GM21576 (cell line): Measurements from ENCODE around the gene TTLL12.

Experiments used
- ATAC-seq: cut with Tn5 transposase; IDR thresholded peaks from one replicate; pipeline ENCODE4 v1.9.1; 2021; ENCODE audit warnings: mild to moderate bottlenecking, moderate library complexity; ENCODE audit not compliant: unreplicated experiment

Gene TTLL12

DNA sequence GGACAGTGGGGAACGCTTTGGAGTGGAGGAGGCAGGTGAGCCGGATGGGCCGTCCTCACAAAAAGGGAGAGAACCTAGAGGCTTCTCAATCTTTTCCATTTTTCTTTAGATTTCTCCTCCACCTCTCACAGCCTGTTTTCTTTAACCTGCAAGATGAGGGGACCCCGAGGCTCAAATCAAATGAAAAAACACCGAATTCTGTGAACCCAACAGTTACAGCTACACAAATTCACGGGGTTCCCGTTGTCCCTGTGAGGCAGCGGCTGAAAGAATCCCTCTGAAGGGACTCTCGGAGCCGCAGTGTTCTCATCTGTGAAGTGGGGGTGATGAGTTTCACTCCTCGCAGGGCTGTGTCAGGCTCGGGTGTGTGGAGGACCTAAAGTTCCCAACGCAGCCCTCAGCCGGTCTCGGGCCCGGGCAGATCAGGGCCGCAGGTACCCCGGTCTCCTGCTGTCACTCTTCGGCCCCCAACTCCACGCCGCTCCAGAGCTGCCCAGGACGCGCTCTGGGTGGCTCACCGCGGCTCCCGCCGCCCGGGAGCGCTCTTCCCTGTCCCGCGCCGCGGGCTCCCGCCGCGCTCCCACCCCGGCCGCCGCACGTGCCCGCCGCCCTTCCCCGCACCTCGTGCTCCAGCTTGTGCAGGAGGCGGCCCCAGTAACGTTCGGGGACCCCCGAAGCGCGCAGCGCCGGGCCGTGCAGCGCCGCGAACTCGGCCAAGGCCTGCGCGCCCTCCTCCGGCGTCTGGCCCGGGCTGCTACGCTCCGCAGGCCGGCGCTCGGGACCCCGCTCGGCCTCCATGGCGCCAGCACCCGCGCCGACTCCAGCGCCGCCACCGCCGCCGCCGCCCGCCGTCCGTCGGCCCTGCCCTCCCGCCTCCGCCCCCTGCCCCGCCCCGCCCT is at the start of gene TTLL12:
Gene TTLL12 (minus strand): TSS at position 863 of the 899 bp plus-strand sequence. CDS start 65 bp downstream, at position 798.
- peak; percentile 39 for ATAC-seq

DNA sequence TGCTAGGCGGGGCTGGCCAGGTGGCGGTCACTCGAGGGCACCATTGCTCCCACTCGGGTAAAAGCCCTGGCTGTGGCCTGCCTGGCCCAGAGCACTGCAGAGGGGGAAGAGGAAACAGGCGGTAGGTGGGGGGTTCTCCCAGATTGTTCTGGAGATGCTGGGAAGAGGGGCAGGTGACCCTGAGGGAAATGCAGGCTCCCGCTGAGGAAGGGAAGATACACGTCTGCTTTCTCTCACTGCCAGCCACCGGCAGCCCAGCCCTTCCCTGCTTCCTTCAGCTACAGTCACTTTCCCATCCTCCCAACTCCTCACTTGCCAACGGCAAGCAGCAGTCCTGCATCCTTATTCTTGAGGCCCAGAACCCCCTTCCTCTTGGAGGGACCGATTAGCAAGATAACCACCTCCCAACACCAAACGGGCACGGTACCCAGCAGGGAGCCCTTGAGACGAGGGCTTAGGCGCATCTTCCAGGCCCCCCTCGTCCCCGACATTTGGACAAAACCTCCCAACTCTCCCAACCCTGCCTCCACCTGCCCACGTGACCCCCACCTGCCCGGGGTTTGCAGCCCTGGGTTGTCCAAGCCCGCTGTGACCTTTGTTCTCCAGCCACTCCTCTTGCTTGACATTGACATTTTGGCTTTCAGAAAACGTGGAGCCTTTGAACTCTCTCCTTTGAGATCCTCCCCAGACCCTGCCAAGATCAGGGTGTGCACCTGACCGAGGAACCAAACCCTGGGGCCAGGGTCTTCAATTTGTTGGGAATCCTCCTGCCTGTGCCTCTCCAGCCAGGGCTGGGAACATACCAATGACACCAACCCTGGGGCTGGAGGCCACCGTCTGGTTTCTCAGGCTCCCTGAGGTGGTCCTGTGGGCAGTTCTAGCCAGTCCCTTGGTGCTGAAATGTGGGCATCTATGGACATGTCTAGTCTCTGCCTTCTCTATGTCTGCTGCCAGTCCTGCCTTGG is 48.8 kb upstream of the TTLL12 start:
- ATAC-seq, result no peak

- no peak for ATAC-seq
Observed at GRCh38 chr22:43234264-43234988, 47.5 kb upstream of the TTLL12 start.

DNA sequence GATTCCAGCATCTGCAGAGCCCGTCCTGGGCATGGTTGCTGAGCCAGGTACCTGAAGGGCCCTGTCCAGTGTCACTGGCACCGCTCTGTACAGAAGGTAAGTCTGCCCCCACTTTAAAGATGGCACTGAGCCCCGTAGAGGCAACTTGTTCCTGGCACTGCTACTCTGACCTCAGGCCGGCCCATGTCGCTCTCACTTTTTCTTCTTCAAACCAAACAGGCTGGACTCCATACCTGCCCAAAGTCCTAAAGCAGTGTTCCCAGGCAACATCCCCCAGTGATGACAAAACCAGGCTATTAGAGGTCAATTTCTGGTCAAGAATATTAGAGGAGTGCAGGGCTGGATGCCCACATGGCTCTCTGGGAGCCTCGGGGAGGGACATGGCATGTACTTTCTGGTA is 46.6 kb upstream of the TTLL12 start:
- ATAC-seq, result no peak

- ATAC-seq, result no peak
Observed at GRCh38 chr22:43232445-43232844, 45.5 kb upstream of the TTLL12 start.

GRCh38 chr22:43231724-43232034 is 44.7 kb upstream of the TTLL12 start:
- ATAC-seq, result no peak

DNA sequence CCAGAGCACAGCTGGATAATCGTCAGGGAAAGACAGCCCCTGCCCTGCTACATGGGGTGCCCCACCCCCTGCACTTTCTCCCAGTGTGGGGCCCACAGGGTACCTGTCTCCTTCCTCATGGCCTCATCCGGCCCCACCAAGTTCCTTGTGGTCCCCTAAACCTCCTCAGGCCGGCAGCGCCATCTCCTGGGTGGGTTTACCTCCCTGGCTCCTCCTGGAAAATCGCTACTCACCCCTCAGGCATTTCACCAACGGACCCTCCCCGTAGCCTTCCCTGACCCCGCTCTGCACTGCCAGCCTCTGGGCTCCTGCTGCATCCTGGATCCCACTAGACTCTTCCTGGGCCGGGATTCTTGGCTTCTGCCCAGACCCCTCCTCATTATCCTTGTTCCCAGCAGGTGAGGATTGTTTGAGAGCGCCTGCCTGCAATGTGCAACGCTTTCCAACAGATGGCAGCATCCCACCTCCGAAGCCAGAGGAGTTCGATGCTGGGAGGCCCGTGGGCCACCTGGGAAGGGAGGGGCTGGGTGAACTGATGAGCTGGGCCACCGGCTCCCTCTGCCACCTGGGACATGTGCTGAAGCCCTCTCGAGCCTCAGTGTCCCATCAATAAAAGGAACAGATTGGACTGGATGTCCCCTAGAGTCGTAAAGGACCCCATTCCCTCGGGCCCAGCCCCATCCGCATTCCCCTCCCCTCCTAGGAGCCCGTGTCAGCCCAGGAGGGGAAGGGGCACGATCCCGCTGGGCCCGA is 44.2 kb upstream of the TTLL12 start:
- no peak for ATAC-seq

DNA sequence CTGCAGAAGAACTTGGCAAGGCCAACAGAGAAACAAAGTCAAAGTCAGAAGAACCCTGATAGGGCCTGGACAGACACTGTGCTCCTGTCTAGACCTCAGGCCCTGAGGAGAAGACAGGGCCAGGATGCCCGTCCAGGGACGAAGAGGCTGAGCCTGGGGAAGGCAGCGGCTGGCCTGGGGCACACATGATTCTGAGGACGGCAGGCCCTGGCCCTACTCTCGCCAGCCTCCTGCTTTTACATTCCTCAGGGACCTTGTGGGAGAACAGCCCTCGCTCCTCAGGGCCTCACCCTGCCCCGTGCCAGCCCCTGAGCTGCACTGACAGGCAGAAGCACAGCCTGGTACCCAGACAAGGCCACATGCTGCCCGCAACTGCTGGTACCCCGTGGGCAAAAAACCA is 43.6 kb upstream of the TTLL12 start:
- ATAC-seq, result no peak

DNA sequence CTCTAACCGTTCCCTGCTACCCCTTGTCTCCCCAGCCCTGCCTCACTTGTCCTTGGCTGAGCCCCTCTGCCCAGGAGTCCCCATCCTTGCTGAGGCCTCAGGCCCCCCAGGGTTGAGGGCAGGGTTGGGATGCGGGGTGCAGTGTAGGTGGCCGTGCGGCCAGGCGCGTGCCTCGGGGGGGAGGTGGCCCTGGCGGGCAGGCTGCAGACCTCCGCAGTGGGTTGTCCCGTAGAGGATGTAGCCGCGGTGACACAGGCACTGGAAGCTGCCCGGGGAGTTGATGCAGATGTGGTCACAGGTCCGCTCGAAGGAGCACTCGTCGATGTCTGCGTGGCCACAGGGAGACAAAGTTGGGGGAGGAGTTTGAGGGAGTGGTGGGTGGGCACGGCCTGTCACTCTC is 41.9 kb upstream of the TTLL12 start:
- no peak for ATAC-seq

- ATAC-seq, result no peak
Observed at GRCh38 chr22:43228330-43228729, 41.4 kb upstream of the TTLL12 start.

- no peak for ATAC-seq
Observed at GRCh38 chr22:43227239-43227630, 40.3 kb upstream of the TTLL12 start.

- ATAC-seq, result no peak
Observed at GRCh38 chr22:43226377-43227238, 39.7 kb upstream of the TTLL12 start.

DNA sequence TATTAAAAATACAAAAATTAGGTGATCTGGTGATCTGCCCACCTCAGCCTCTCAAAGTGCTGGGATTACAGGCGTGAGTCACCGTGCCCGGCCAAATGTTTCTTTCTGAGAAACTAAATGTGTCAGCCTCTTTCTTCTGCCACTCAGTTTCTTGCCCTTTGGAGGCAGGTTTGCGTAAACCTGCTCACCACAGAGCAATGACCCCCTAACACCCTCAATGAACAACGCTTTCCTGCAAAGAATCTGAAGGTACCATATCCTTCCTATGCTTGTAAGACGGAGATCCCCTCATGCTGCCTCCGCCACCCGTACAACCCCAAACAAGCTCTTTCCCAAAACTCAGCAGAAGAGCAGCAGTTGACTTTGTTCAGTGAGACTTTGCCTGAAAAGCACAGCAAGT is 38.7 kb upstream of the TTLL12 start:
- ATAC-seq, result no peak

DNA sequence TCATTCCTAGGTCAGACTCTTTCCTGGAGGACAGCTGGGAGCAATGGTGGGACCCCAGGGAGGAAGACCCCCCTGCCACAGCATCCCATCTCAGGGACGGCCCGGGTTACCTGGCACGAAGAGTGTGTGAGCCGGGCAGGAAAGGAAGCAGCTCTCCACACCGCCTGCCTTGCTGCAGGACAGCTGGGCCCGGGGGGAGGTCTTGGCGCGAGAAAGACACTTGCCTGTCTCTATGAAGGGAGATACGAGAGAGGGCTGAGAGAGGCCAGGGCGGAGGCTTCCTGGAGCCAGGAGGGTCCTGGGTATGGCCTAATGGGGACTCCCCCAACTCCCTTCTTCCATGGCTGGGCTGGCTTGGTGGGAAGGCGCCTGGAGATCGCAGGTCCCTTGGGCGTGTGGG is 36.1 kb upstream of the TTLL12 start:
- ATAC-seq, result no peak

- no peak for ATAC-seq
Observed at GRCh38 chr22:43222262-43222661, 35.3 kb upstream of the TTLL12 start.

- ATAC-seq, result no peak
Observed at GRCh38 chr22:43220625-43221380, 33.9 kb upstream of the TTLL12 start.

GRCh38 chr22:43218786-43219185 is 31.9 kb upstream of the TTLL12 start:
- ATAC-seq, result no peak

GRCh38 chr22:43217285-43218030 is 30.5 kb upstream of the TTLL12 start:
- ATAC-seq, result no peak
